ENCODE measurements around the gene FAM234A.
"Not testable (repeated sequence)": the region's sequence is repeated elsewhere in the genome, so short reads cannot be mapped to it uniquely, and the experiment has no call there.

FAM234A gene

GRCh38 chr16:228852-229730 lies 5.5 kb upstream of the FAM234A start, which contains the start of gene LUC7L:
Gene LUC7L (minus strand): TSS chr16:229449. CDS start chr16:229339, 110 bp downstream.
- Histone ChIP-seq H3K4me3 (ENCODE audit: low read depth, low read length, poor library complexity, severe bottlenecking) (peak within 1 kb of the TSS; percentile 93), H3K9ac (ENCODE audit: low read length) (peak within 1 kb of the TSS; percentile 95), H3F3A (ENCODE audit: insufficient read depth, low read length) (no peaks in the 10 kb centered on the region), H3K27me3 (ENCODE audit: insufficient read depth, low read length) (no peaks in the 10 kb centered on the region), H2AFZ (ENCODE audit: low read length) (peak within 1 kb of the TSS; percentile 97), H3K36me3 (ENCODE audit: insufficient read depth, low read length) (peaks cover 40% of the 10 kb centered on the region), H3K79me2 (ENCODE audit: insufficient read depth, low read length) (peaks cover 32% of the 10 kb centered on the region), H3K4me1 (ENCODE audit: insufficient read depth, low read length, severe bottlenecking) (peaks cover 30% of the 10 kb centered on the region), H3K9me2 (ENCODE audit: low read depth, low read length) (no peaks in the 10 kb centered on the region), H3K4me2 (ENCODE audit: low read length) (peak within 1 kb of the TSS; percentile 83), H3K27ac (ENCODE audit: low read depth, low read length, poor library complexity, severe bottlenecking) (peak within 1 kb of the TSS; percentile 26), H4K20me1 (ENCODE audit: insufficient read depth, low read length) (no peaks in the 10 kb centered on the region), H3K9me3 (ENCODE audit: low read length) (no peaks in the 10 kb centered on the region)
- TF ChIP-seq EZH2 (IDR thresholded peaks at IDR 0.05; ENCODE audit: borderline replicate concordance, low read length) (no peak), CTCF (IDR thresholded peaks at IDR 0.05; ENCODE audit: low read length) (no peak)

GRCh38 chr16:229731-230281 lies 4.8 kb upstream of the FAM234A start:
- peaks cover 30% of the 10 kb centered on the region for H3K4me1 ChIP-seq (ENCODE audit: insufficient read depth, low read length, severe bottlenecking)
- peak overlapping the region; percentile 95 for H3K9ac ChIP-seq (ENCODE audit: low read length)
- H3K4me3 ChIP-seq (ENCODE audit: low read depth, low read length, poor library complexity, severe bottlenecking): peak overlapping the region; percentile 93
- H3K36me3 ChIP-seq (ENCODE audit: insufficient read depth, low read length): peaks cover 33% of the 10 kb centered on the region
- H3K27me3 ChIP-seq (ENCODE audit: insufficient read depth, low read length): no peaks in the 10 kb centered on the region
- H3K9me3 ChIP-seq (ENCODE audit: low read length): no peaks in the 10 kb centered on the region
- H3K79me2 ChIP-seq (ENCODE audit: insufficient read depth, low read length): peaks cover 32% of the 10 kb centered on the region
- H3F3A ChIP-seq (ENCODE audit: insufficient read depth, low read length): no peaks in the 10 kb centered on the region
- no peaks in the 10 kb centered on the region for H3K9me2 ChIP-seq (ENCODE audit: low read depth, low read length)
- no peak for TF ChIP-seq CTCF (IDR thresholded peaks at IDR 0.05; ENCODE audit: low read length)
- TF ChIP-seq EZH2 (IDR thresholded peaks at IDR 0.05; ENCODE audit: borderline replicate concordance, low read length): no peak
- H4K20me1 ChIP-seq (ENCODE audit: insufficient read depth, low read length): no peaks in the 10 kb centered on the region
- no peak overlapping the region for H3K27ac ChIP-seq (ENCODE audit: low read depth, low read length, poor library complexity, severe bottlenecking)
- H3K4me2 ChIP-seq (ENCODE audit: low read length): peak overlapping the region; percentile 83
- peak overlapping the region; percentile 97 for H2AFZ ChIP-seq (ENCODE audit: low read length)

GRCh38 chr16:230351-230750 lies 4.3 kb upstream of the FAM234A start:
- not testable (repeated sequence) for H3K27me3 ChIP-seq (ENCODE audit: insufficient read depth, low read length); H3F3A ChIP-seq (ENCODE audit: insufficient read depth, low read length); H3K4me2 ChIP-seq (ENCODE audit: low read length); H3K9me3 ChIP-seq (ENCODE audit: low read length); H2AFZ ChIP-seq (ENCODE audit: low read length); H3K9me2 ChIP-seq (ENCODE audit: low read depth, low read length); H3K27ac ChIP-seq (ENCODE audit: low read depth, low read length, poor library complexity, severe bottlenecking); H4K20me1 ChIP-seq (ENCODE audit: insufficient read depth, low read length); H3K4me3 ChIP-seq (ENCODE audit: low read depth, low read length, poor library complexity, severe bottlenecking); H3K9ac ChIP-seq (ENCODE audit: low read length)
- peaks cover 32% of the 10 kb centered on the region for H3K79me2 ChIP-seq (ENCODE audit: insufficient read depth, low read length)
- peaks cover 31% of the 10 kb centered on the region for H3K4me1 ChIP-seq (ENCODE audit: insufficient read depth, low read length, severe bottlenecking)
- H3K36me3 ChIP-seq (ENCODE audit: insufficient read depth, low read length): peaks cover 28% of the 10 kb centered on the region

Measured in OCI-LY1 (cell line).